Measurements from ENCODE around the gene TPSG1. TPM values are rescaled to one million over a fixed set of nuclear protein-coding genes. Genes with fewer than 3 reads are reported as not detected.

TPSG1 gene
- total RNA-seq, 4 donors from 2014 or later = 1.6 TPM; not detected in 3

GRCh38 chr16:1198194-1198593 is 26.9 kb downstream of the TPSG1 start:
- no peak overlapping the region for H3K4me3 ChIP-seq
- H3K9me3 ChIP-seq = no peaks in the 10 kb centered on the region
- peaks cover 29% of the 10 kb centered on the region for H3K27me3 ChIP-seq
- DNase-seq (ENCODE audit: low spot score in 2 of 2) = no peak
- WGBS = 89% methylated on average over 8 of the region's 18 CpGs
- TF ChIP-seq POLR2AphosphoS5 (IDR thresholded peaks at IDR 0.05) (no peak), POLR2A (IDR thresholded peaks at IDR 0.05) (no peak), EP300 (IDR thresholded peaks at IDR 0.05) (no peak)
- TF ChIP-seq, protein P1, sequence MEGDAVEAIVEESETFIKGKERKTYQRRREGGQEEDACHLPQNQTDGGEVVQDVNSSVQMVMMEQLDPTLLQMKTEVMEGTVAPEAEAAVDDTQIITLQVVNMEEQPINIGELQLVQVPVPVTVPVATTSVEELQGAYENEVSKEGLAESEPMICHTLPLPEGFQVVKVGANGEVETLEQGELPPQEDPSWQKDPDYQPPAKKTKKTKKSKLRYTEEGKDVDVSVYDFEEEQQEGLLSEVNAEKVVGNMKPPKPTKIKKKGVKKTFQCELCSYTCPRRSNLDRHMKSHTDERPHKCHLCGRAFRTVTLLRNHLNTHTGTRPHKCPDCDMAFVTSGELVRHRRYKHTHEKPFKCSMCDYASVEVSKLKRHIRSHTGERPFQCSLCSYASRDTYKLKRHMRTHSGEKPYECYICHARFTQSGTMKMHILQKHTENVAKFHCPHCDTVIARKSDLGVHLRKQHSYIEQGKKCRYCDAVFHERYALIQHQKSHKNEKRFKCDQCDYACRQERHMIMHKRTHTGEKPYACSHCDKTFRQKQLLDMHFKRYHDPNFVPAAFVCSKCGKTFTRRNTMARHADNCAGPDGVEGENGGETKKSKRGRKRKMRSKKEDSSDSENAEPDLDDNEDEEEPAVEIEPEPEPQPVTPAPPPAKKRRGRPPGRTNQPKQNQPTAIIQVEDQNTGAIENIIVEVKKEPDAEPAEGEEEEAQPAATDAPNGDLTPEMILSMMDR (IDR thresholded peaks at IDR 0.05) = no peak
- H3K27ac ChIP-seq = no peak overlapping the region
- no peaks in the 10 kb centered on the region for H3K4me1 ChIP-seq
- H3K36me3 ChIP-seq = no peaks in the 10 kb centered on the region

DNA sequence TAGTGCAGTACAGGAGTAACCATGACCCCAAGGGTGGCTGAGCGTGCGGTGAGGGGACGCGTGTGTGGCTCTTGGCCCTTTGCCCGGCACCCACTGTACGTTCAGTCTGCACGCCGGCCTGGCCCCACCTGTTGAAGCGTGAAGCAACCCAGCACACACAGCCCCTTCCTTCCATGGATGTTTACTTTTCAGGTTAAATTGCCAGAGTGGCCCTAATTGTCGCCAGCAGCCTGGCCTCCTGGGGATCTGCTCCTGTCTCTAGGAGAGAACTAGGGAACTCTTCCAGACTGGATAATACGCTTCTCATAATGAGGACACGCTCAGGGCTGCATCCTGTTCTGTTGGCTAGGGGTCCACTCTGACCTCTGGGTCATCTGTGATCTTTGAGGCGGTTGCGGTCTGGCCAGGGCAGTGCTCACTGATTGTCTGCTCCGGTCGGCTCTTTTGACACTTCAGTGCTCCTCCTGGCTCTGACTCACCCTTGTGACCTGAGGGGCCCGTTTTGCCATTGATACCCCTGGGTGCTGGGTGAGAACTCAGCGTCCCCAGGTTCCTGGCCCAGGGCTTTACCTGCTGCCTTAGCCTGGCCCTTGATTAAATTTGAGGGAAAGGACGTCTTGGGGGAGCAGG is 27.7 kb downstream of the TPSG1 start:
- Histone ChIP-seq H3K27me3 (peaks cover 36% of the 10 kb centered on the region), H3K9me3 (no peaks in the 10 kb centered on the region), H3K4me3 (no peak overlapping the region), H3K4me1 (no peaks in the 10 kb centered on the region), H3K36me3 (no peaks in the 10 kb centered on the region), H3K27ac (no peak overlapping the region)
- TF ChIP-seq EP300 (IDR thresholded peaks at IDR 0.05) = no peak
- TF ChIP-seq POLR2AphosphoS5 (IDR thresholded peaks at IDR 0.05) = no peak
- no peak for TF ChIP-seq POLR2A (IDR thresholded peaks at IDR 0.05)
- TF ChIP-seq, protein P1 (IDR thresholded peaks at IDR 0.05) = no peak
- 62% methylated on average over 5 of the region's 19 CpGs for WGBS
- no peak for DNase-seq (ENCODE audit: low spot score in 2 of 2)

- H3K27me3 ChIP-seq = peaks cover 39% of the 10 kb centered on the region
- H3K9me3 ChIP-seq = no peaks in the 10 kb centered on the region
- TF ChIP-seq POLR2AphosphoS5 (IDR thresholded peaks at IDR 0.05) (no peak), POLR2A (IDR thresholded peaks at IDR 0.05) (no peak), EP300 (IDR thresholded peaks at IDR 0.05) (no peak)
- TF ChIP-seq, protein P1 (IDR thresholded peaks at IDR 0.05) = no peak
- H3K27ac ChIP-seq = no peak overlapping the region
- no peak for DNase-seq (ENCODE audit: low spot score in 2 of 2)
- WGBS = 68% methylated on average over 10 of the region's 11 CpGs
- H3K4me3 ChIP-seq = no peak overlapping the region
- H3K36me3 ChIP-seq = no peaks in the 10 kb centered on the region
- H3K4me1 ChIP-seq = no peaks in the 10 kb centered on the region
Observed at GRCh38 chr16:1196494-1196893, 28.6 kb downstream of the TPSG1 start.

DNA sequence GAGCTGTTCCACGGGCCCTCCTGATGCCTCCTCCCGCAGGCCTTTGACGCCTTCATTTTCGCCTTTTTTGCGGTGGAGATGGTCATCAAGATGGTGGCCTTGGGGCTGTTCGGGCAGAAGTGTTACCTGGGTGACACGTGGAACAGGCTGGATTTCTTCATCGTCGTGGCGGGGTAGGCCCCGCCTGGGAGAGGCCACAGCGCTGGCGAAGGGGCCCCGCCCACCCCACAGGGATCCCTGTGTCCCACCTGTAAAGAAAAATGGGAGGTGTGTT is 29.7 kb downstream of the TPSG1 start:
- Histone ChIP-seq H3K4me3 (no peak overlapping the region), H3K36me3 (no peaks in the 10 kb centered on the region), H3K9me3 (no peaks in the 10 kb centered on the region), H3K27me3 (peaks cover 39% of the 10 kb centered on the region), H3K27ac (no peak overlapping the region), H3K4me1 (no peaks in the 10 kb centered on the region)
- TF ChIP-seq POLR2AphosphoS5 (IDR thresholded peaks at IDR 0.05) = no peak
- TF ChIP-seq POLR2A (IDR thresholded peaks at IDR 0.05) = no peak
- TF ChIP-seq EP300 (IDR thresholded peaks at IDR 0.05) = no peak
- TF ChIP-seq, protein P1 (IDR thresholded peaks at IDR 0.05) = no peak
- 82% methylated on average over 8 of the region's 14 CpGs for WGBS
- no peak for DNase-seq (ENCODE audit: low spot score in 2 of 2)

GRCh38 chr16:1194665-1195392 is 30.2 kb downstream of the TPSG1 start:
- TF ChIP-seq EP300 (IDR thresholded peaks at IDR 0.05) (no peak), POLR2A (IDR thresholded peaks at IDR 0.05) (no peak), POLR2AphosphoS5 (IDR thresholded peaks at IDR 0.05) (no peak)
- TF ChIP-seq, protein P1 (IDR thresholded peaks at IDR 0.05) = peak; percentile 10 to 56
- Histone ChIP-seq H3K4me3 (no peak overlapping the region), H3K9me3 (no peaks in the 10 kb centered on the region), H3K27ac (no peak overlapping the region), H3K36me3 (no peaks in the 10 kb centered on the region), H3K27me3 (peaks cover 39% of the 10 kb centered on the region), H3K4me1 (no peaks in the 10 kb centered on the region)
- DNase-seq (ENCODE audit: low spot score in 2 of 2) = no peak
- WGBS = 24% methylated on average over 4 of the region's 61 CpGs
